Measurements from ENCODE around the gene CHST6. TPM values are rescaled to one million over a fixed set of nuclear protein-coding genes. Genes with fewer than 3 reads are reported as not detected.

The CHST6 gene
- total and polyA plus RNA-seq, 9 of the 15 experiments (the other 6 are each of a cell fraction or from before 2014, with no cell fraction given), result 0.01 to 0.05 (median 0.02) TPM; not detected in 6

GRCh38 chr16:75433732-75434413 is 61.4 kb downstream of the CHST6 start (continued):
- TF ChIP-seq REST (IDR thresholded peaks at IDR 0.05; ENCODE audit: borderline replicate concordance) (no peak), REST (CRISPR knock-in tag; IDR thresholded peaks at IDR 0.05; ENCODE audit: low read depth) (no peak), POLR2AphosphoS2 (IDR thresholded peaks at IDR 0.05; ENCODE audit: low read length) (no peak), BRF1 (IDR thresholded peaks at IDR 0.05; ENCODE audit: borderline replicate concordance, extremely low read depth, insufficient read length) (no peak), ZC3H4 (CRISPR knock-in tag; IDR thresholded peaks at IDR 0.05; ENCODE audit: borderline replicate concordance) (no peak), POLR2H (tag; IDR thresholded peaks at IDR 0.05; ENCODE audit: low read depth) (peak; percentile 82), KAT7 (CRISPR knock-in tag; IDR thresholded peaks at IDR 0.05; ENCODE audit: borderline replicate concordance) (0 out of 2 replicates have a peak, but pooled peaks have one; percentile 7), CC2D1A (IDR thresholded peaks at IDR 0.05) (no peak), ZNF766 (CRISPR knock-in tag; conservative IDR thresholded peaks at IDR 0.05) (peak; percentile 74), TAF1 (IDR thresholded peaks at IDR 0.05; ENCODE audit: control insufficient read depth, extremely low read depth, insufficient read depth, low read length, severe bottlenecking) (peak; percentile 84), HMG20A (CRISPR knock-in tag; conservative IDR thresholded peaks at IDR 0.05) (no peak), BCL6 (CRISPR knock-in tag; IDR thresholded peaks at IDR 0.05) (no peak), NONO (IDR thresholded peaks at IDR 0.05; ENCODE audit: low read depth in 2 of 2, low read length in 1 of 2) (no peak), CTBP1 (IDR thresholded peaks at IDR 0.05; ENCODE audit: borderline replicate concordance) (0 out of 2 replicates have a peak, but pooled peaks have one; percentile 32), ARID2 (IDR thresholded peaks at IDR 0.05) (no peak), THRB (CRISPR knock-in tag; conservative IDR thresholded peaks at IDR 0.05) (no peak)
- TF ChIP-seq, protein P1, sequence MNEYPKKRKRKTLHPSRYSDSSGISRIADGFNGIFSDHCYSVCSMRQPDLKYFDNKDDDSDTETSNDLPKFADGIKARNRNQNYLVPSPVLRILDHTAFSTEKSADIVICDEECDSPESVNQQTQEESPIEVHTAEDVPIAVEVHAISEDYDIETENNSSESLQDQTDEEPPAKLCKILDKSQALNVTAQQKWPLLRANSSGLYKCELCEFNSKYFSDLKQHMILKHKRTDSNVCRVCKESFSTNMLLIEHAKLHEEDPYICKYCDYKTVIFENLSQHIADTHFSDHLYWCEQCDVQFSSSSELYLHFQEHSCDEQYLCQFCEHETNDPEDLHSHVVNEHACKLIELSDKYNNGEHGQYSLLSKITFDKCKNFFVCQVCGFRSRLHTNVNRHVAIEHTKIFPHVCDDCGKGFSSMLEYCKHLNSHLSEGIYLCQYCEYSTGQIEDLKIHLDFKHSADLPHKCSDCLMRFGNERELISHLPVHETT (CRISPR knock-in tag; conservative IDR thresholded peaks at IDR 0.05 in 1 of 2, IDR thresholded peaks at IDR 0.05 in 1 of 2), result peak in 1 of 2 experiments; percentile 71; a peak in 1 of 4 replicates

All from K562 (cell line).